ENCODE results near the gene RAB3IP.

- TF ChIP-seq POLR2A (IDR thresholded peaks at IDR 0.05; ENCODE audit: low read depth, low read length) = no peak
- no peak for TF ChIP-seq POLR2AphosphoS5 (IDR thresholded peaks at IDR 0.05; ENCODE audit: low read depth, low read length)
Measured at GRCh38 chr12:69851976-69852375, 113.3 kb downstream of the RAB3IP start.

Data from GM12891 (cell line).